GM21526 (cell line): ENCODE results near the gene SNW1.
"Not testable (repeated sequence)": the region's sequence is repeated elsewhere in the genome, so short reads cannot be mapped to it uniquely, and the experiment has no call there.

Source experiments
- ATAC-seq: cut with Tn5 transposase; IDR thresholded peaks from one replicate; pipeline ENCODE4 v1.9.1; 2021; ENCODE audit warnings: moderate library complexity; ENCODE audit not compliant: unreplicated experiment, low FRiP score

SNW1 gene

DNA sequence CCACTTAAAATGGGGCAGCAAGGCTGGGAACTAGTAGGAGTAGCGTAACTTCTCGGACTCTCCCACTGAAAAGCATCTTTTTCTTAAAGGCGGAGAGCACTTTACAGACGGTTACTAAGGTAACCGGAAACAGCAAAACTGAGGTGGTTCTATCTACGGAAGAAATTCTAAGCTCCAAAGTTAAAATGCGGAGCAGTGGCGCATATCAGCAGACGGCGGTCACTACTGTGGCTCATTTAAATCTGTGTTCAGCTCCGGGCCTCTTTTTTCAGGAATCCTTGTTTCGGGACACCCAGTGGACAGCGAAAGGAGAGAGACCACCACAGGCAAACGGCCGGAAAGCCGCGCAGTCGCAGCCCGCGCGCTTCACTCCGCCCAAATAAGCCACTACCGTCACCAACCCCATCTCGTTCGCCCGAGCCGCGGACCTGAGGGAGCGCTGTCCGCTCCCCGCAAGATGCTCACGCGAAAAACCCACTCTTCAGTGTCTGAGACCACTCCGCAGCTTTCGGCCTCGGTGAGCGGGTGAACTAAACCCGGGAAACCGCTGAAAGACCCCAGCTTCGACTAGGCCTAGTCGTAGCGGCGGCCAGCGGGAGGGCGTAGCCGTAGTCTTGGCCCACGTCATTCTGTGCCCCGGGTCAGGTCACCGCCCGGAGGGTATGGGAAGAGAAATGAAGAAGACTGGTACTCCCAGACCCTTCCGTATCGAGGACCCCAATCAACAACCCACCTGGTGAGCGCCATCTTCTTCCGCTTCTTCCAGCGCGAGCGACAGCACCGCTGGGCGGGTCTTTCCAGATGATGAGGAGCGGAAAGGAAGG is at the start of gene SNW1:
Gene SNW1 (minus strand): TSS at position 776 of the 824 bp plus-strand sequence. CDS start 29 bp downstream, at position 747.
- ATAC-seq: peak; percentile 96

DNA sequence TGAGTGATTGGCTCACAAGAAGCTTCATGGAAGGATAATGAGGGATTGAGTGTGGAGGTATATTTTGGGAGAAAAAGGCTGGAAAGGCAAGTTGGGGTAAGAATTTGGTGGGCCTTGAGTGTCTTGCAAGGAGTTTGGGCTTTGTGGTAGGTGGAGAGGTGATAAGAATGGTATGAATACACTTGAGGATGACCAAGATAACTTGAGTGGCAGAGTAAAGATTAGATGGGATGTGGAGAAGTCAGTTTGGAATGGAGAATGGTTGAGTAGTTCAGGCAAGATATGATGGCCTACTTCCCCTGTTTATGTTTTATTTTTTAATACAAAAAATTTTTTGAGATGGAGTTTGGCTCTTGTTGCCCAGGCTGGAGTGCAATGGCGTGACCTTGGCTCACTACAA is 48.1 kb upstream of the SNW1 start:
- ATAC-seq: no peak

DNA sequence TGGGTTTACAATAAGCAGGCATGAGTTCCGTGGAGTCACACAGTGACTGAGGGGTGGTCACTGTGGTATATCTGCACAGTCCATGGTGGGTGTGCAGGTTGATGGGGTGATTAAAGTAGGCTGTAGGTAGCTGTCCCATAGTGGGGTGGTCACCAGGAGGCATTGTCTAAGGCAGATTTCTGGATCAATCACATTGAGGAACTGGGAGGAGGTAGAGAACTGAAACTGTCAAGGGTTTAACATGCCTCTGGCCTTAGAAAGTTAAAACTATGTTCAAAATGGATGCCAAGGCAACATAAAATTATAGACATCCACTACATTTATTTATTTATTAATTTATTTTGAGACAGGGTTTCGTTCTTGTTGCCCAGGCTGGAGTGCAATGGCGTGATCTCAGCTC is 47.3 kb upstream of the SNW1 start:
- ATAC-seq: no peak

DNA sequence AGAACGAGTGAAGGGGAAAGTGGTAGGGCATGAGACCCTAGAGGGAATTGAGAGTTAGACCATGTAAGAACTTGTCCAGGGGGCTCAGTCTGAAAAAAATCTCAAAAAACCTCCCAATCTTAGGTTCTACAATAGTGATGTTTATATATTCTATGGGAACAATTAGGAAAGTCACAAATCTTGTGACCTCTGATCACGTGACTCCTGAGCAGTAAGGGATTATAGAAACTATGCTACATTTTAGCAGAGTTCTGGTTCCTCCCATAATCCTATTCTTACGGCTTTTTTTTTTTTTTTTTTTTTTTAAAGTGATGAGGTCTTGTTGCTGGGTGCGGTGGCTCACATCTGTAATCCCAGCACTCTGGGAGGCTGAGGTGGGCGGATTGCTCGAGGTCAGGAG is 44.8 kb upstream of the SNW1 start:
- no peak for ATAC-seq

DNA sequence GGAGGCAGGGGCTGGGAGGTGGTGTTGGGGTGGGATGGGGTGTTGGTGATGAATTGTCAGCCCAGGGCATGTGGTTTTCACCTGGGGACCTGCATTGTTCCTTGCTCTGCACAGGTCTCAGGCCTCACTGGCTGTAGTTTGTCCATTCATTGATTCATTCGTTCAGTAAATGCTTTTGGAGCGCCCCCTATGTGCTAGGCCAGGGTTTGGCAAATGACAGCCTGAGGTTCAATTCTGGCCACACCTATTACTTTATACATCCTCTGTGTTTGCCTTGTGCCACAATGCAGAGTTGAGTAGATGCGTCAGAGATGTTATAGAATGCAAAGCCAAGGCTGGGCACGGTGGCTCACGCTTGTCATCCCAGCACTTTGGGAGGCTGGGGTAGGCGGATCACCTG is 43.6 kb upstream of the SNW1 start:
- ATAC-seq: no peak

DNA sequence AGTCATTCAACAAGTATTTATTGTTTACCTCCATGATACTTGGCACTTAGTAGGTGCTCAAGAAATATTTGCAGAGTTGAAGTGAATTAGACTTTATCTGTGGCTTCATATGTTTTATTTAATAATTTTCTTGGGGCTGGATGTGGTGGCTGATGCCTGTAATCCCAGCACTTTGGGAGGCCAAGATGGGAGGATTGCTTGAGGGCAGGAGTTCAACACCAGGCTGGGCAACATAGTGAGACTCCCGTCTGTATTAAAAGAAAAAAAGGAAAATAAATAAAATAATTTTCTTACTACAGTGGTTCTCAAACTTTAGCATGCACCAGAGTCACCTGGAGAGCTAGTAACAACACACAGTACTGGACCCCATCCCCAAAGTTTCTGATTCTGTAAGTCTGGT is 39.9 kb upstream of the SNW1 start:
- no peak for ATAC-seq

DNA sequence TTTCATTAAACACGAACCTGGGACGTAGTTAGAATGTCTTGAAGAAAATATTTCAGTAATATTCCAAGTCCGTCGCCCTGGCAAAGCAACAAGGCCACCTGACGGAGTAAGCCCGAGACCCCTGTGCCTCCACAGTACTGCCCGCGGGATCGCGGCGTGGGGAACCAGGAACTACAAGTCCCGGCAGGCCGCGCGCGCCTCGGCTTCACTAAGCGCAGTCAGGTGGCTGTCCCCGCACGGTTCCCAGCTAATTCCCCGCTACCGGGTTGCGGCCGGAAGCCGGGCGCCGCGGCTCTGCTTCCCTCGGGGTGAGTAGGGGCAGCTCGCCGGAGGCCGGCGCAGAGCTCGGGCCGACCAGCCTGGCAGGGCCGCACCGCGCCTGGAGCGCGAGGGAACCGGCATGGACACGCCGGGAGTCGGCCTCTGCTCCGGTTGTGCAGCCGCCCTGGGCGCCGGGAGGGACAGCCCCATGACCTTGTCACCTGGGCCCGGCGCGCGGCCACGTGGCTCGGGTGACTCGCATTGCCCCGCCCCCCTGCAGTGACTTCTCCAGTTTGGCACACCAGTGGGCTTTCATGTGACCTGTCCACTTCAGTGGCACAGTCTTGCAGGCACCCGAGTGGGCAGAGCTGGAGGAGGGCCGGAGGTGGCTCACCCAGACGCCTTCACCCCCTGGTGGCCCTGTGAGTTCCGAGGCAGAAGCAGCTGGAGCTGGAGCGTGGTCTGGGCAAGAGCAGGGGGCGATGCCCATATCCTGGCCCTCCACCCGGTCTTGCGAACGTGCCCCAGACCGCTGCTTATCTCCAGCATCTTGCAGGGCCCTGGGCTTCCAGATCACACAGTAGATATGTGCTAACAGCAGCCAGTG is 39.1 kb upstream of the SNW1 start, which contains the start of gene ADCK1:
Gene ADCK1 (plus strand): TSS at position 247 of the 868 bp plus-strand sequence. CDS start 18,870 bp downstream, outside the sequence.
- peak; percentile 93 for ATAC-seq

DNA sequence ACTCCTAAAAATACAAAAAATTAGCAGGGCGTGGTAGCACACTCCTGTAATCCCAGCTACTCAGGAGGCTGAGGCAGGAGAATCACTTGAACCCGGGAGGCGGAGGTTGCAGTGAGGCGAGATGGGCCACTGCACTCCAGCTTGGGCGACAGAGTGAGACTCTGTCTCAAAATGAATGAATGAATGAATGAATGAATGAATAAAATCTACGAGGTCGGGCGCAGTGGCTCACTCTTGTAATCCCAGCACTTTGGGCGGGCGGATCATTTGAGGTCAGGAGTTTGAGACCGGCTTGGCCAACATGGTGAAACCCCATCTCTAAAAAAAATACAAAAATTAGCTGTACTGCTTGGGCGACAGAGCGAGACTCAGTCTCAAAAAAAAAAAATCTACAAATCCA is 38.5 kb upstream of the SNW1 start:
- not testable (repeated sequence) for ATAC-seq

DNA sequence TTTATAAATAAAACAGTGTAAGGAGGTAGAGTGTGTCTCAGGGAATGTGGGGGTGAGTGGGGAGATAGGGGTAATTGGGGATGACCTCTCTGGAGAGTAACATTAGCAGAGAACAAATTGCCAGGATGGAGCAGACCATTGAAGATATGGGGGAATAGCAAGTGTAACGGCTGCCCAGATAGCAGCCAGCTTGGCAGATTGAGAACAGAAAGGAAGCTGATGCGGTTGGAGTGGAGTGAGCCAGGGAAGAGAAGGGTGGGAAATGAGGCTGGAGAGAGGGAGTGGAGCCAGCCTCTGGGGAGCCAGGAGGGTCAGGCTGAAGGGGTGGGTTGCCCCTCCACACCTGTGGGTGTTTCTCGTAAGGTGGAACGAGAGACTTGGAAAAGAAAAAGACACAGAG is 33.4 kb upstream of the SNW1 start:
- ATAC-seq: no peak

DNA sequence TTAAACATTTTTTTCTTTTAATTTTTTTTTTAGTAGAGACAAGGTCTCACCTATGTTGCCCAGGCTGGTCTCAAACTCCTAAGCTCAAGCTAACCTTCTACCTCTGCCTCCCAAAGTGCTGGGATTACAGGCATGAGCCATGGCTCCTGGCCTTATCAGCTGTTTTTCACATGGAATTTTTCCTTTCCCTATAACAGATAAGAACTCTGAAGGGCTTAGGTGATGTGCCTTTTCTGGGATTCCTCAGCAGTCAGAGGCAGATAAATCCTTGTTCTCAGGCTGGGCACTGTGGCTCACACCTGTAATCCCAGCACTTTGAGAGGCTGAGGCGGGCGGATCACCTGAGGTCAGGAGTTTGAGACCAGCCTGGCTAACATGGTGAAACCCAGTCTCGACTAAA is 32.3 kb upstream of the SNW1 start:
- ATAC-seq: not testable (repeated sequence)

DNA sequence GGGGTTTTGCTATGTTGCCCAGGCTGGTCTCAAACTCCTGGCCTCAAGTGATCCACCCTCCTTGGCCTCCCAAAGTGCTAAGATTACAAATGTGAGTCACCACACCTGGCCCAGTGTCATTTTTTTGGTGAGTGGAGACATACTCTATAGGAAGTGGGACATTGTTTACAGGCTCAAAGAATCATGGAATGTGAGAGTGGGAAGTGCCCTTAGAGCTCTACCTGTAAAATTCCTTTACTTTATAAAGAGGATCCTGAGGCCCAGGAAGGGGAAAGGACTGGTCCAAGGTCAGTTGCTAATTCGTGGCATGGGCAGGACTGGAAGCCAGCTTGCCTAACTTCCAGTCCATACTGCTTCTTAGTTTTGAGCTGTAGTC is 30.3 kb upstream of the SNW1 start:
- ATAC-seq: no peak

DNA sequence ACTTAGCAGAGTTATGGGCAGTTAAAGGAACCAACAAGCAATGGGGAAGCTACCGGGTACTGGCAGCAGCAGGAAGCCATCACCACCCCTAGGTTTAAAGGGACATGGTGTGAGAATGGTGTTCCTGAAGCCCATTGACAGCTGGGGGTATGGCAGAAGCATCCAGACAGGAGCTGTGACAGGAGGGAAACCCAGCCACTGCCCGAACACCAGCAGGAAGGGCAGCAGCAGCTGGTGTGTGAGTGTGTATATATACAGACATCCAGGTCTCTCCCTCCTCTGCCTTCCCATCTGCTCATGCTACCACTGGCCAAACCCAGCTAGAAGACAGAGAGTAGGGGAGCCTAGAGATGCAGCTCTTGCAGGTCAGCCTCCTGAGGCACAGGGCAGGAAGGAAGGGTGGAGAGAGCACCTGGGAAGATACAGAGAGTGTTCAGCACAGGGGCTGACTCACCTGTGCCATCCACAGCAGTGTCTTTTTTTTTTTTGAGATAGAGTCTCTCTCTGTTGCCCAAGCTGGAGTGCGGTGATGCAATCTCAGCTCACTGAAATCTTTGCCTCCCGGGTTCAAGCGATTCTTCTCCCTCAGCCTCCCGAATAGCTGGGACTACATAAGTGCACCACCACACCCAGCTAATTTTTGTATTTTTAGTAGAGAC is 29.7 kb upstream of the SNW1 start:
- ATAC-seq: no peak

DNA sequence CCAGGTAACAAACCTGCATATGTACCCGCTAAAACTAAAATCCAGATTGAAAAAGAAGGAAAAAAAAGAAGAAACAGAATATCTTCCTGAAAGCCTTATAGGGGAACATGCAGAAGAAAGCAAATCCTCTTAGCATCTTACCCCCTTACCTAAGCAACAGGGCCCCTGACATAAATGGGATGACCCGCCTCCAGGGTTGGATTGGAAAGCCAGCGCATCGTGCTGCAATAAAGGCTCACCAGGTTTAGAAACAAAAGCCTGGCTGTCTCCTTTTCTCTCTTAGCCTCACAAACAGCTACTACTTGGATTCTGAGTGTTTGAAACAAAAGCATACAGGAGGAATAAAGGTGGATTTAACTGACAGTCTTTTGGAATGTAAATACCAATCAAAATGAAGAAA is 25.2 kb upstream of the SNW1 start:
- no peak for ATAC-seq

DNA sequence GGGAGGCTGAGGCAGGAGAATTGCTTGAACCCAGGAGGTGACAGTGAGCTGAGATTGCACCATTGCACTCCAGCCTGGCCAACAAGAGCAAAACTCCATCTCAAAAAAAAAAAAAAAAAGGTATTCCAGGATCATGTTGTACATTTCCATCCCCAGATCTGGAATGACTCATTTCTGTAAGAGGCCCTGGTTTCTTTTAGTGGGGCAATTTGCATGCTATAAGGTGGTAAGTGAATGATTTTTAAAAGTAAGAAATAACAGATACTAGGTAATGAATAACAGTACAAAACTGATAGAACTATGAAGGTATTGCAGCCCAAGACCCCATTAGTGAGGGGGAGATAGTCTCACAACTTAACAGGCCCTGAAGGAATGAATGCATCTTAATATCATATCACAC is 21.2 kb upstream of the SNW1 start:
- no peak for ATAC-seq

DNA sequence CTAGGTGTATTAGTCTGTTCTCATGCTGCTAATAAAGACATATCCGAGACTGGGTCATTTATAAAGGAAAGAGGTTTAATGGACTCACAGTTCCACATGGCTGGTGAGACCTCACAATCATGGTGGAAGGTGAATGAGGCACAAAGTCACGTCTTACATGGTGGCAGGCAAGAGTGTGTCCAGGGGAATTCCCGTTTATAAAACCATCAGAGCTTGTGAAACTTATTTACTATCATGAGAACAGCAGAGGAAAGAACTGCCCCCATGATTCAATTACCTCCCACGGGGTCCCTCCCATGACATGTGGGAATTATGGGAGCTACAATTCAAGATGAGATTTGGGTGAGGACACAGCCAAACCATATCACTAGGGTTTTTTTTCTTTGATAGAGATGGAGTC is 13.0 kb upstream of the SNW1 start:
- ATAC-seq: not testable (repeated sequence)

DNA sequence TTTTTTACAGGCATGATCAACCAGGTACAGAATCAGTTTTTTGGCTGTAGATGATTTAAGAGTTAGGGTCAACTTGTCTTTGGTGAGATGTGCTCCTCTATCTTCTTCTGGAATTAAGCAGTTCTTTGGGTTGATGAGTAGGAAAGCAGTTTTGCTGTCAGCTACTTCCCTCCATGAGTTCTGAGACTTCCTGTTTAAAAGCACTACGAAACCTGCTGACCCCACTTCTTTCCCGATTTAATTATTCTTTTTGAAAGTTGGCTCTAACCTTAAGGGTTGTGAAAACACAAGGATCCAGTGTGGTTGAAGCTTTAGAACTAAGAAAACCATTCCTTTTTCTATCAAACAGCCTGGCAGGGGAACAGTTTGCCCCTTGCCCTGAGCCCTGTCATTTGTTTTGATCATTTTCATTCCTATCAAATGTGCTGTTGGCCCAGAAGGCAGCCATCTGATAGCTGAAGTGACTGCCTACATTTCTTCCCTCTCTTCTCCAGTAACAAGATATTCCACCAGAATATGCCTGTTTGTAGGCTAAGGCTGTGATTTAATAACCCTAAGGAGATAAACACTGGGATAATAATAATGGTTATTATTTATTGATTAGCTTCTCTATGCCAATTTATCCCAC is 7.6 kb upstream of the SNW1 start:
- not testable (repeated sequence) for ATAC-seq

DNA sequence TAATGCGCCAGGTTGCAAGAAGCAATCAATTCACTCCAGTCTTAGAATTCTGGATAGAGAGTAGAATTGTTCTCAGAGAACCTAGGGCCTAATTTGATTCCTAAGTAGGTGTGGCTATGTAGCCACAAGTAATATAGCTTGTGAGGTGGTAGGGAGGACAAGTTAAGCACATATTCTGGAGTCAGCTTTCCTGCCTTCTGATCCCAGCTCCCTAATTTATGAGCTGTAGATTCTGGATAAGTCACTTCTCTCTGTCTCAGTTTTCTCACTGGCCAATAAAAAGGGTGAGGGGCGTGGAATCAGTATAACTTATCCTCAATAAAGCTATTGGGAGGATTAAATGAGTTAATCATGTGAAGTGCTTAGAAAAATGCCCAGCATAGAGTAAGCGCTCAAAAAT is 3.0 kb upstream of the SNW1 start:
- no peak for ATAC-seq

DNA sequence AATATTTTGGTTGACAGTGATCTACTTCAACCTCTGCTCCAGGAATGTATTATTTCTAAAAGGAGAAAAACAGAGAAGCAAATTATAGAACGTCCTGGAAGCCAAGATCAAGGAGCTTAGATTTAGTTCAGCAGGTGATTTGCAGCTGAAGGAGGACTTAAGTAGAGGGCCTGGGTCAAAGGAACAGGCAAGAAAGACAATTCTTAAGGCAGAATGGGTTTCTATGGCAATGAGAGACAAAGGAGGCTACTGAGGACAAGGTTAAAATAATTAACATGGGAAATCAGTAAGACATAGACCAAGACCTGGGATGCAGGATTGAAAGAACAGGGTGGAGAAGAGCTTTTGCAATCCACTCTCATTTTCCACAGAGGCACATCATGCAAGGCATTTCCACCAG is 2.4 kb upstream of the SNW1 start:
- ATAC-seq: no peak

DNA sequence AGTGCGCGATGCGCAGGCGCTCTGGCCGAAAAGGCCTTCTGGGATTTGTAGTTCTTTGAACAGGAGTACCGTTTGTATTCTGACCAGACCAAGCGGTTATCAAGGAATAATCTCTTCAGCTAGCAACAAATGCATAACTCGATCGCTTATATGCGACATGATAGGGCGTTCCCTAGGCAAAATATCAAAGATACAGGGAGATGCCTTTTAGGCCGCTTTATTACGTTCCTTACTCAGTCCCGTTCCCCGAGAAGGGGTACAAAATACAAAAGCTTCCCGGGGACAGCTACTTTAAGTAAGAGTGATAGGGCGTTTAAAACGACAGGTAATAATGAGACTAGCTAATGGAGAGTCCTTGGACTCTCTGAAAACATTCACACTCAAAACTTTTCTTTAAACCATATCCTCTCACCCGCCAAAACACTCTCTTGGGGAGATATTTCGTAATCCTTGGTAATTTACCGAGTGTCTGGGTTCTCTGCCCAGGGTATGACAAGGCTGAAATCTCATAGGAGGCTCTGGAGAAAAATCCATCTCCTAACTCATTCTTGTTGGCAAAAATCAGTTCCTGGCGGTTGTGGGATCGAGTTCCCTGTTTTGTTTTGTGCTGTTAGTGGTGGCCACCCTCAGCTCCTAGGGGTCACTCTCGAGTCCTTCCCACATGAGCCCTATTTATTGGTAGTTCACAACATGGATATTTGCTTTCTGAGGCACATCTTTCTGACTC is 412 bp upstream of the SNW1 start:
- ATAC-seq: peak; percentile 26
